HG02884 (cell line): Measurements from ENCODE around the gene FBLN7.
"Not testable (repeated sequence)": the region's sequence is repeated elsewhere in the genome, so short reads cannot be mapped to it uniquely, and the experiment has no call there.

Experiments used
- ATAC-seq: cut with Tn5 transposase; IDR thresholded peaks from one replicate; pipeline ENCODE4 v1.9.1; 2021; ENCODE audit warnings: mild to moderate bottlenecking, moderate library complexity; ENCODE audit not compliant: unreplicated experiment

FBLN7 gene

GRCh38 chr2:112181571-112182290, 43.5 kb downstream of the FBLN7 start:
- ATAC-seq: no peak

- ATAC-seq: no peak
Observed at GRCh38 chr2:112182581-112183034, 44.4 kb downstream of the FBLN7 start.

GRCh38 chr2:112183327-112184025, 45.3 kb downstream of the FBLN7 start:
- ATAC-seq: no peak

DNA sequence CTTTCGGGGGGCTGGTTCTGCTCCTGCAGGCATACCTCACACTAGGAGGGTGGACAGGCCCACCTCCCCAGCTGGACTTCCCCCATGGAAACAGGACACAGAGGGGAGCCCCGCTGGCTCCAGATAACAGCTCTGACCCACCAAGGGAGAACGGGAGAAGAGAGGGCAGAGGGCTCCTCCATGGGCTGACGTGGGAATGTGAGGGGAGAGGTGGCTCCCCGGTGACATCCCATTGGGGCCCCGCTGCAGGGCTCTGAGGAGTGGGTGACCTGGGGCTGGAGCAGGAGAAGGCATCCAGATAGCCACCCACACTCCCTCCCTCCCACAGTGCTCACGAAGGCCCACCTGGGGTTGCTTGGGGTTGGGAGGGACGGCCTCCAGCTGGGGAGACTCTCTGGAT, 45.9 kb downstream of the FBLN7 start:
- no peak for ATAC-seq

GRCh38 chr2:112185131-112185530, 46.9 kb downstream of the FBLN7 start:
- no peak for ATAC-seq

- no peak for ATAC-seq
Observed at GRCh38 chr2:112187046-112187715, 49.0 kb downstream of the FBLN7 start.

GRCh38 chr2:112187805-112188596, 49.8 kb downstream of the FBLN7 start:
- no peak for ATAC-seq

- ATAC-seq: no peak
Observed at GRCh38 chr2:112189001-112189556, 50.9 kb downstream of the FBLN7 start.

GRCh38 chr2:112194028-112194427, 55.8 kb downstream of the FBLN7 start:
- no peak for ATAC-seq

DNA sequence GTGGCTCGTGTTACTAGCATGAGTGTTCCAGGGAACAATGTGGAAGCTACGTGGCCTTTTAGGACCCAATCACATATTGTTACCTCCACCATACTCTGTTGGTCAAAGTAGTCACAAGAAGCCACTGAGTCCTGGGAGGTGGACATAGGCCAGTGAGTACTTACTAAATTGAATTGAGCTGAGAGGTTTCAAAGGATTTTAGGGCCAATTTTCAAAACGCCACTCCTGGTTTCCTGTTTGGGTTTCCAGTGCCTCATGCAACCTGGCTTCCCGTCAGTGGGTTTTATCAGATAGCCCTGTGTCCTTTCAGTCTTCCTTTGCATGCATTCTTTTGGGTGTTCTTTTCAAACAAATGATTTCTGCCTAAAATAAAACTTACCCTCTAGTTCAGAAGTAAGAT, 56.3 kb downstream of the FBLN7 start:
- ATAC-seq: no peak

- ATAC-seq: no peak
Observed at GRCh38 chr2:112195167-112195766, 57.1 kb downstream of the FBLN7 start.

DNA sequence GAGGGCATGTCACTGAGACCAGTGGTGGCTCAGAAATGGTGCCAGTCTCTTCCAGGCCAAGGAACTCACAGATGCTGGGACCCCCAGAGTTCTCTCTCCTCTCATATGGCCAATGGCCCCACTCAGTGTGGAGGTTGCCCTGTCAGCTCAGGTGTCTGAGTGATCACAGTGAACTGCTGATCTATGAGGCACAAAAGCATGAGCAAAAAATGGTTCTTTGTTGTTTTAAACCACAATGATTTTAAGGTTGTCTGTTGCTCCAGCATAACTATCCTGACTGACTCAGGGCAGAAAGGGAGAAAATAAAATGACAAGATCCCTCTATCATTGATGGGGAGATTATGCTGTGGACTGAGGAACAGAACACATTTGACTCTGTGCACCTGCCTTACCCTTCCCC, 57.8 kb downstream of the FBLN7 start:
- ATAC-seq: no peak

- ATAC-seq: no peak
Observed at GRCh38 chr2:112197868-112198267, 59.7 kb downstream of the FBLN7 start.

GRCh38 chr2:112198780-112199179, 60.6 kb downstream of the FBLN7 start:
- no peak for ATAC-seq

GRCh38 chr2:112199188-112199587, 61.0 kb downstream of the FBLN7 start:
- peak; percentile 55 for ATAC-seq

DNA sequence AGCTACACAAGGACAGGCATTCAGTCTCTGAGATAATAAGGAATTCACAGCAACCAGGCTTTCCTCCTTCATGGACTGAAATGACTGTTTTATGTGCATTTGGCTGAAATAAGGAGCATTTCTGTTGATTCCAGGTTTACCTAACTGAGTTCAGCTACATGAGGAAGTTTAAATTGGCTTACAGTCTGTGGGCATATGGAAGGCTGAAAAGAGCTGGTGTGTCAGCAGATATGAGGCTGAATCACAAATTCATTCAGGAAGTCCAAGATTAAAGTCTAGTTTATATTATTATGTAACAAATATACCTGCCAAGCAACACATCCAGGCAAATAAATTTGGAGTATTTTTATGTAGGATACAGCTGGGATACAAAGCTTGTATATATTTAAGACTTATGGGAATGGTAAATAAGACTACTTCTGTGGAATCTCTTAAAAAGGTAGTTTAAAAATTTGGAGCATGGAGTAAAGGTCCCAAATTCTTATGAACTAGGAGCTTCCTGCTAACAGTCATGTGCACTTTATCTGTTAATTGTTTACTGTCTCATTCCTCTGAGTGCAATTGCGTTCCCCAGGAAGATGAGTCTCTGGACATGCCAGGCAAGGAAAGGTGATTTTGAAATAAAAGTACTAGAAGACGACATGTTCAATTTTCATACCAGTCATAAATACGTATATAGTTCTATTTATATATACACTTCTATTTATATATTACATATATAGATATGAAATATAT, 63.7 kb downstream of the FBLN7 start:
- no peak for ATAC-seq

DNA sequence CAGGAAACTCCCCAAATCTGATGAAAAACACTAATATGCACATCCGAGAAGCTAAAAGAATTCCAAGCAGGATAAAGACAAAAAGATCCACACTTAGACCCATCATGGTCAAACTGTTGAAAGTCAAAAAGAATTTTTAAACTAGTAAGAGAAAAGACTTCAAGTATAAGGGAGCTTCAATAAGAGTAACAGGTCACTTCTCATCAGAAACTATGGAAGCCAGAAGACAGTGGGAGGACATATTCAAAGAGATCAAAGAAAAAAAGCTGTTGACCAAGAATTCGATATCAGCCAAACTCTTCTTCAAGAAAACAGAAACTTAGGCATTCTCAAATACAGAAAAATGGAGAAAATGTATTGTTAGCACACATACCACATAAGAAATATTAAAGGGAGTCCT, 66.2 kb downstream of the FBLN7 start:
- no peak for ATAC-seq

GRCh38 chr2:112207905-112208304, 69.7 kb downstream of the FBLN7 start:
- ATAC-seq: not testable (repeated sequence)

DNA sequence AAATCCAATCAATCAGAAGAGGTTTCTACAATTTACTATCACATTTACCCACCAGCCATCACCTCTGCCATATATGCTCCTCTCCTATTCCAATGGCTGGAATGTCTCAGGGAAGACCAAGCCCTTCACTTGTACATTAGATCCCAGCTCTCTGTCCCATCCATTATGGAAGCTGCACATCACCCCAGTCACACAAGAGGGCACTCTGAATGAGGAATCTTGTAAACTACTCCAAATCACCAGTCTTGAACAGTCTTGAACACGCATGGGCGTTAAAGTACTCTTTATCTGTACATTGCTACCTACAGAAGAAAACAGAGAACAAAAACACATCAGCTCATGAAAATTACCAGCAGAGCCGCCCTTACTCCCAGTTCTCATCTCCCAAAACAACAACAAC, 78.0 kb downstream of the FBLN7 start:
- ATAC-seq: no peak

- no peak for ATAC-seq
Observed at GRCh38 chr2:112217854-112218253, 79.7 kb downstream of the FBLN7 start.
